ENCODE data around the gene ESYT2. TPM values are rescaled to one million over a fixed set of nuclear protein-coding genes. Genes with fewer than 3 reads are reported as not detected.

The ESYT2 gene
- total and polyA plus RNA-seq, 7 donors: 27.5 to 63.4 (median 44.0) TPM

DNA sequence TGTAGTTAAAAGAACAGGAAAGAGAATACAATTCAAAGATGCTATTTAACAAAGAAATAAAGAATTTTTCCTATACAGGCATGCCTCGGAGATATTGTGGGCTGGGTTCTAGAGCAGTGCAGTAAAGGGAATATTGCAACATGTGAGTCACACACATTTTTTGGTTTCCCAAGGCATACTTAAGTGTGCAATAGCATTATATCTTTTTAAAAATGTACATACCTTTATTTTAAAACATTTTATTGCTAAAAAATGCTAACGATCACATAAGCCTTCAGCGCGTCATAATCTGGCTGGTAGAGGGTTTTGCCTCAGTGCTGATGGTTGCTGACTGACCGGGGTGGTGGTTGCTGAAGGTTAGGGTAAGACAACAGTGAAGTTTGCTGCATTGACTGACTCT lies 54.4 kb downstream of the ESYT2 start:
- no peaks in the 10 kb centered on the region for H3K9me3 ChIP-seq
- no peak overlapping the region for H3K27ac ChIP-seq
- ATAC-seq (no peak), DNase-seq (no peak)
- no peak for TF ChIP-seq CTCF (IDR thresholded peaks at IDR 0.05)
- peaks cover 4 to 57% of the 10 kb centered on the region in 2 donors for H3K36me3 ChIP-seq (ENCODE audit: insufficient read depth in 1 of 2, low read depth in 1 of 2)
- intact Hi-C loops (cut with DNase I): no loop called here
- peaks cover 15% of the 10 kb centered on the region for H3K4me1 ChIP-seq
- no peaks in the 10 kb centered on the region for H3K27me3 ChIP-seq (ENCODE audit: insufficient read depth in 3 of 3, low read length in 2 of 3)
- 95 to 98% (median 95%) methylated on average over 5 of the region's 5 CpGs for WGBS, 3 donors
- H3K4me3 ChIP-seq: no peak overlapping the region

DNA sequence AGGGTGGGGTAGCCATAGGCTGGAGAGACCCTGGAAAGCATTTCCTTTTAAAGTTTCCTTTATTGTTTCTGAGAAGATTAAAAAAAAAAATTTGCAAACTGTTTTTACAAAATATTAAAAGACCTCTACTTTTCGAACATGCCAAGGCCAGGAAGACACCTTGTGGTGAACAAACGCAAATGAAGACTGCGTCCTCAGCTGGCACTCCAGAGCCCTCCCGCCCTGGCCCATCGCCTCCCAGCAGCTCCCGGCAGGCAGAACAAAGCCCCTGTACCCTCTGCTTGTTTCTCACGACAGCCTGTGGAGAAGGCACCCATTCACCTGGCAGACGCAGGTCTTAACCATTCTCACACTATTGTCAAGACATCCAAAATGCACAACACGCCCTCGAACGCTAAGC lies 56.4 kb downstream of the ESYT2 start:
- no peak overlapping the region for H3K27ac ChIP-seq
- no peaks in the 10 kb centered on the region for H3K9me3 ChIP-seq
- WGBS, 3 donors: 90 to 92% (median 90%) methylated on average over 11 of the region's 11 CpGs
- TF ChIP-seq CTCF (IDR thresholded peaks at IDR 0.05): no peak
- H3K4me3 ChIP-seq: no peak overlapping the region
- ATAC-seq (no peak), DNase-seq (no peak)
- peaks cover 4 to 71% of the 10 kb centered on the region in 2 donors for H3K36me3 ChIP-seq (ENCODE audit: insufficient read depth in 1 of 2, low read depth in 1 of 2)
- intact Hi-C loops (cut with DNase I): no loop called here
- no peaks in the 10 kb centered on the region for H3K4me1 ChIP-seq
- no peaks in the 10 kb centered on the region for H3K27me3 ChIP-seq (ENCODE audit: insufficient read depth in 3 of 3, low read length in 2 of 3)

DNA sequence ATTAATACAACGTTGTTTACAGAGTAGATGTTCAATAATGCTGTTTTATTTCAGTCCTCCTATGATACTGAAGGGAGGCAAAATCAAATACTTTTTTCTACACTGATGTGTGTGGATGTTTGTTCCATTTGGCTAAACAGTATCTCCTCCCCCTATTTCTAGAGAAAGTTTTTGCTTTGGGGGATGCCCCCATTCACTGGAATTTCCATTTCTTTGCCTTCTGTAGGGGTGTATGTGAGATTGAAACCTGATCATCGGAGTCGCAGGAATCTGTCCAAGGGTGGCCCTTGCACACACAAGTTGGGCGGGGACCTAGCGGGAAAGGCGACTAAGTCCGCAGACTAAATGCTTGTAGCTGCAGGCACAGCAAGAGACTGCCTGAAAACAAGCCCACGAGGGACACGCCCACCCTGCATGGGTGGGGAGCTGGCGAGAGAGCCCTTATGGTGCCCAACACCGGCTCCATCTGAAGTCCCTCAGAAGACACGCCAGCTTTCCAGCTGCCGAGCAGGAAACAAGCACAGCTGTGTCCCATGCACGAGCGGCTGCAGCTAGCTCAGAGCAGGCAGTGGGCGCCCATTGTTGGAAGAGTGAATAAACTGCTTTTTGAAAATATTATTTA lies 58.0 kb downstream of the ESYT2 start:
- DNase-seq (no peak), ATAC-seq (peak in 1 of 4 donors; percentile 39)
- no peak for TF ChIP-seq CTCF (IDR thresholded peaks at IDR 0.05)
- Histone ChIP-seq H3K9me3 (no peaks in the 10 kb centered on the region), H3K36me3 (ENCODE audit: insufficient read depth in 1 of 2, low read depth in 1 of 2) (peaks cover 9 to 72% of the 10 kb centered on the region in 2 donors), H3K27me3 (ENCODE audit: insufficient read depth in 3 of 3, low read length in 2 of 3) (no peaks in the 10 kb centered on the region), H3K27ac (no peak overlapping the region), H3K4me1 (no peaks in the 10 kb centered on the region), H3K4me3 (no peak overlapping the region)
- intact Hi-C loops (cut with DNase I): no loop called here
- 68 to 81% (median 70%) methylated on average over 16 of the region's 16 CpGs for WGBS, 3 donors

GRCh38 chr7:158767707-158768106 lies 61.6 kb downstream of the ESYT2 start:
- WGBS, 3 donors: 80 to 93% (median 93%) methylated on average over 4 of the region's 4 CpGs
- no peaks in the 10 kb centered on the region for H3K4me1 ChIP-seq
- H3K36me3 ChIP-seq (ENCODE audit: insufficient read depth in 1 of 2, low read depth in 1 of 2): peaks cover 9 to 85% of the 10 kb centered on the region in 2 donors

More at GRCh38 chr7:158767707-158768106, 61.6 kb downstream of the ESYT2 start:
- Histone ChIP-seq H3K4me3 (no peak overlapping the region), H3K27ac (no peak overlapping the region), H3K27me3 (ENCODE audit: insufficient read depth in 3 of 3, low read length in 2 of 3) (no peaks in the 10 kb centered on the region), H3K9me3 (no peaks in the 10 kb centered on the region)
- ATAC-seq (no peak), DNase-seq (no peak)
- intact Hi-C loops (cut with DNase I): loop anchor here in 1 of 2 donors (2.0 kb wide), 1 partner anchor 25 kb away; no protein-coding TSS in a partner anchor
- TF ChIP-seq CTCF (IDR thresholded peaks at IDR 0.05): no peak

Data from psoas muscle (tissue), 8 donors.